GM18858 (cell line): ENCODE data around the gene LAMTOR2.
"Not testable (repeated sequence)": the region's sequence is repeated elsewhere in the genome, so short reads cannot be mapped to it uniquely, and the experiment has no call there.

ENCODE experiments used
- ATAC-seq: cut with Tn5 transposase; IDR thresholded peaks from one replicate; pipeline ENCODE4 v1.9.1; 2021; ENCODE audit not compliant: unreplicated experiment

Gene LAMTOR2

DNA sequence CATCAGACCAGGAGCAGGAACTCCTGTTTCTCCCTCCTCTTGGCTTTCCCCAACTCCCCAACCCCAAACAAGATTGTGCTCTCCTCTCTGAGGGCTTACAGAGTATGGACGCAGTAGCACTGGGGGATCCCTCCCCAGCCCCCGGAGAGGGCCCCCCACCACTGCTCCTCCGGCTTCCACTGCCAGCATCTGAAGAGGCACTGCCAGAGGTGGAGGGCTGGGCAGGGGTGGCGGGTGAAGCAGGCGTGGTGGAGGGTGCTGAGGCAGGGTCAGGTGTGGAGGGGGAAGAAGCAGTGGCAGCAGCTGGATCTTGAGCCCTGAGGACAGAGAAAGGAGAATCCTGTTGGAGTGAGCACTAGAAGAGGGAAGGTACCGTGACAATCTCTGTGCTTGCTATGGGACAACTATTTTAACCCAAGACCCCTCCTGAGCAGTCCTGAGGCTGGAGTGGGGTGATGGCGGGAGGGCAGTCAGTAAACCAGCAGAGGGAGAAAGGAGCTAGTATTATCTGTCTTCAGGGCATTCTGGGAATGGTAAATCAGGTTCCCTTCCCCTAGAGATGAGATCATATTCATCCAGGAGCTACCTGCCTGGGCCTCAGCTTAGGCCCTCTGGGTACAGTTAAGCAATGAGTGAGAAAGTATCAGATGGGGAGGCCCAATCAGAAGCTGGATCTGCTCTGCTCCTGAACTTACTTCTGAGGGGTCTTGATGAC lies 3.4 kb upstream of the LAMTOR2 start:
- ATAC-seq: no peak

DNA sequence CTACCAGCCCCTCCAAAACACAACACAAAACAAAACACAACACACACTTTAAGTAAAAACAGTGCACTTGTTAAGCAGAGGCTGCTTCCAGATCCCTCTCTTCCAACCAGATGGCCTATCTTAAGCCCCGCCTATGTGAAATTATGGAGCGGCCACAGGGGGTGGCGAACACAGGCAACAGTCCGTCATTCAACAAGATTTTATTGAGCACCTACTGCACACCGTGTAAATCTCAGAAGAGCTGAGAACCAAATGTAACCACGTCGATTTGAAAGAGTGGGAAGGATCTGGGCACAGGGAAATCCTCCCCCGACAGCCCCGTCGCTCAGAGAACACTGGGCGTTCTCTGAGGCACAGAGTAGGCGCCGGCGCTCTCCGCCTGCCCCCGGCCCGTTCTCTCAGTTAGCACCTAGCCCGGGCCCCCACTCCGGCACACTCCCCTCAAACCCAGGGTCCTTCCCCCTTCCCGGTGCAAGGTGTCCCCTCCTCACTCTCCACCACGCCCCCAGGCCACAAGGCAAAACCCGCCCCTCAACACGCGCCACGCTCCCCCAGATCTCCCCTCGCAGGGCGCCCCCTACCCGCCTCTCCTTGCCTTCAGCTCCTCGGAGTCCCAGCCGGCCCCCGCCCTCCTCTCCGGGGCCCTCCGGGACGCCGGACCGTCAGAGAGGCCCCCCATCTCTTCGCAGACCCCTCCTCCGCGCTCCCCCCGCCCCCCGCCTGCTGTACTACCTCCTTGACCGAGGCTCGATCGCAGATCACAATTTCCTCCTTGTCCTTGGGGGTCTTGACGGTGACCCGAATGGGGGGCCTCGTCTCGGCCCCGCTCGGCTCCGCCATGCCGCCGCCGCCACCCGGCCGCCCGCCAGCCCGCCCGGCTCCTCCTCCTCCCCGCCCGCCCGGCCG lies 1.5 kb upstream of the LAMTOR2 start:
- no peak for ATAC-seq

DNA sequence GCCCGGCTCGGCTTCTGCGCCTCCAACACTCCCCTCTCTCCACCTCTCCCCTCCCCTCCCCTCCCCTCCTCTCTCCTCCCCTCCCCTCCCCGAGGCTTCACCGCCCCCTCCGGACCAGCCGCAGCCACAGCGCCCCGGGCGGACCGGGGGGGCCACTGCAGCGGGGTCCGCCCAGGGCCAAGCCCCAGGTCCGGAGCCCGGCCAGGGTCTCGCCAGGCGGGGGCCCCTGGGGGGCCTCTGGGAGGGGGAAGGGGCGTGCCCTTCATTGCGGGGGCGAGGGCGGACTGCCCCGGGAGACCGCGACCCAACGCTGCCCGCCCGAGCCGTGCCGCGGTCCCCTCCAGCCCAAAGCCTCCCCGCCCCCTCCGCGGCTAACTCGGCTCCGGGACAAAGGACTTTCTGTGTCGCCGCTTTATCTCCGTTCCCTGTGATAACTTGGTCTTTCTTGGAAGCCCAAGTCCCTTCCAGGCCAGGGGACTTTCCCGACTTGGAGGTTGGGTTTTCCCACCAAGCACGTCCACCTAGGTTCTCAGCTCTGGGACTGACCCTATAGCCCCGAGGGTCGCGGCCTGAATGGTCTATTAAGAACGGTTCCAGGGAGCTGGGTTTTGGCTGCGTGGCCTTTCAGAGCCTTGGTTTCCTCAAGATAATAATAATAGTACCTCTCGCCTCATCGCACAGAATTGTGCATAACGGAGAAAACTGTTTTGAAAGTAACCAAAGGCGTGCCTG lies 648 bp upstream of the LAMTOR2 start, which contains the start of gene UBQLN4:
TSS of gene UBQLN4 (minus strand) at position 31 of the 732 bp plus-strand sequence. CDS start 97 bp downstream, outside the sequence.
- ATAC-seq: no peak

DNA sequence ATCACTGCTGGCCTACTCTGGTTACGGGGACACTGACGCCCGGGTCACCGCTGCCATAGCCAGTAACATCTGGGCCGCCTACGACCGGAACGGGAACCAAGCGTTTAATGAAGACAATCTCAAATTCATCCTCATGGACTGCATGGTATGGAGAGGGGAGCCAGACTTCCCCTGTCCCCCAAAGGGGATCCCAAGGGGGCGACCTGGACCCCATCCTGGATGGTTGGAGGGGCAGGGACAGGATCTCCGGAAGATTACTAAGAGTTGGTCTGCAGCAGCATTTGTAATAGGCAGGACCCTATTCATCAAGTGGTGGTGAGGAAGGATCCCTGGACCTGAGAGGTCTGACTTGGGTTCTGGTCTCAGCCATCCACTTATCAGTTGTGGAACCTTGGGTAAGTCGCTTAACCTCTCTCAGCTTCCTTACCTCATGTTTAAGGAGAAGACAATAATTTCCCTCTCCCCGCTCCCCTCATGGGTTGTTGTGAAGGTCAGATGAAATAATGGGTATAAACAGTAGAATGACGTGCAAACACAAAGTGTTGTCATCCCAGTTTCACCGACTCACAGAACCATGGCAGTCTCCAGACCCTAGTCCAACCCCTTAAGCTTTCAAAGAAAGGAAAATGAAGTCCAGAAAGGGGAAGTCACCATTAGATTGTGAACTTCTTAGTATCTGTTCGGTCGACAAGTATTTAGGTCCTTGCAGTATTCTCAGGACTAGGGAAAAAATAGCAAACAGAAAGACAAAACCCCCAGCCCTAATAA lies 883 bp downstream of the LAMTOR2 start:
- no peak for ATAC-seq

DNA sequence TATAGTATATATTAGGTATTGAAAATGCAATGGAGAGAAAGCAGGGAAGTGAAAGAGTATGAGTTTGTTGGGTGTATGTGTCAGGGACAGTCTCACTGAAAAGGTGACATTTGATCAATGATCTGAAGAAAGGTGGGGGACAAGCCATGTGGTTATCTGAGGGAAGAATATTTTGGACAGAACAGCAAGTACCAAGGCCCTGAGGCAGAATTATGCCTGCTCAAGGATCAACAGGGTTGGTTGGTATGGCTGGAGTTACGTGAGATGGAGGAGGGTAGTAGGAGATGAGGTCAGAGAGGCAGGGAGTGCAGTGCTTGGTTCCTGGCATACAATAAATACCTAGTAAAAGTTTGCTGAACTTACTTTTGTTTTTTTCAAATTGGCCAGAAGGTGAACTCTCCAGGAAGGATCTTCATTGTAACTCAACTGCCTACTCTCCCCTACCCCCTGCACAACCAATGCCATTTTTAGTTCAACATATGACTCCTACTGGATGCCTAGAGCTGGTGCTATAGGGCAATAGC lies 1.8 kb downstream of the LAMTOR2 start:
- no peak for ATAC-seq

GRCh38 chr1:156060937-156061636 lies 6.5 kb downstream of the LAMTOR2 start, which contains the start of gene RAB25:
RAB25 (plus strand) TSS chr1:156061160; CDS start chr1:156061401, 241 bp downstream.
- no peak for ATAC-seq

GRCh38 chr1:156062189-156062588 lies 7.6 kb downstream of the LAMTOR2 start:
- no peak for ATAC-seq

GRCh38 chr1:156063997-156064285 lies 9.4 kb downstream of the LAMTOR2 start:
- no peak for ATAC-seq

GRCh38 chr1:156064615-156065014 lies 10.0 kb downstream of the LAMTOR2 start:
- no peak for ATAC-seq

GRCh38 chr1:156065212-156065611 lies 10.6 kb downstream of the LAMTOR2 start:
- no peak for ATAC-seq

DNA sequence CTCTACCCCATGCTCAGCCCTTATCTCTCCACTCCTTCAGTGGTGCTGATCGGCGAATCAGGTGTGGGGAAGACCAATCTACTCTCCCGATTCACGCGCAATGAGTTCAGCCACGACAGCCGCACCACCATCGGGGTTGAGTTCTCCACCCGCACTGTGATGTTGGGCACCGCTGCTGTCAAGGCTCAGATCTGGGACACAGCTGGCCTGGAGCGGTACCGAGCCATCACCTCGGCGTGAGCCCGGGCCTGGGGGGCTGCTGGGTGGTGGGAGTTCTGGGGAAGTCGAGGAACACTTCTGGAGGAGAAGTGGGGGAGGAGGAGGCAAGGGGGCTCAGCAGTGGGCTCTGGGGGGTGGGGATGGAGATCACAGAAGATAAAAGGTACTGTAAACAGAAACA lies 11.3 kb downstream of the LAMTOR2 start:
- ATAC-seq: no peak

DNA sequence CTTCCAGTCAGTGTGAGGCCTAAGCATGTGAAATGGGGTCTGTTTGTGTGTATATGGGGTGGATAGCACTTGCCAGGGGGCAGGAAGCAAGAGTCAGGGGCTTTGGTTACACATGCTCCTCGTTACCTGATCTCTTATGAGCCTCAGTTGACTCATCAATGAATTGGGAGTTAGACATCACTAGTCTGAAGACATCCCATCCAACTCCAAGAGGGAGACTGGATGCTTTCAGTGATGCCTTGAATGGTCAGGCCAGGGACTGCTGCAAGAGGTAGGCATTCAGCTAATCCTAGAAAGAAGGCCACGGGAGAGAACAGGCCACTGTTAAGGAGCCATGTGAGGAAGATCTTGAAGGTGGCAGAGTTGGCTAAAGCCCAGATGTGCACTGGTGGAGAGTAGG lies 12.7 kb downstream of the LAMTOR2 start:
- no peak for ATAC-seq

DNA sequence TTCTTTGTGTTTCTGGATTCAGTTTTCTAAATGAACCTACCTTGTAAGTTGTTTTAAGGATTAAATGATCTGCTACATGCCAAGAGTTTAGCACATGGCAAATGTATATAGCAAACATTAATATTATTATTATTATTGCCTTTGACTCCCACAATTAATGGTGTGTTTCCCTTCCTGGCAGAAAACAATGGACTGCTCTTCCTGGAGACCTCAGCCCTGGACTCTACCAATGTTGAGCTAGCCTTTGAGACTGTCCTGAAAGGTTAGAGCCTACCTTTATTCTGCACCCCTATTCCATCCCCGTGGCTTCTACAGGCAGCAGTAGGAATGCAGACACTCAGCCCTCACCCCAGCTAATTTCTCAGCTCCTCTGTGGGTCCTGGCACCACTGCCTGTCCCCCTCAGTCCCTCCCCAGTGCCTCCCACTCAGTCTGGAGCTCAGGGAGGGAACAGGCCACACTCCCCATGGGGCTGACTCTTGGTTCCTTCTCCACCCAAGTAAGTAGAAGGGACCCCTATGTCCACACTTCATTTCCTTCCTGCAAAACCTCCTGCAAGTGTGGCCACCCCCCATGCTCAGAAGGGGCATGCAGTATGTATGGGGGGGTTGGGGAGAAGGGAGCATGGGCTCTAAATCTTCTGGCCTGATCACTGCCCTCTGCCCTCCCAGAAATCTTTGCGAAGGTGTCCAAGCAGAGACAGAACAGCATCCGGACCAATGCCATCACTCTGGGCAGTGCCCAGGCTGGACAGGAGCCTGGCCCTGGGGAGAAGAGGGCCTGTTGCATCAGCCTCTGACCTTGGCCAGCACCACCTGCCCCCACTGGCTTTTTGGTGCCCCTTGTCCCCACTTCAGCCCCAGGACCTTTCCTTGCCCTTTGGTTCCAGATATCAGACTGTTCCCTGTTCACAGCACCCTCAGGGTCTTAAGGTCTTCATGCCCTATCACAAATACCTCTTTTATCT lies 15.2 kb downstream of the LAMTOR2 start:
- no peak for ATAC-seq

GRCh38 chr1:156070548-156070947 lies 16.0 kb downstream of the LAMTOR2 start:
- no peak for ATAC-seq

GRCh38 chr1:156071332-156071816 lies 16.8 kb downstream of the LAMTOR2 start:
- not testable (repeated sequence) for ATAC-seq

DNA sequence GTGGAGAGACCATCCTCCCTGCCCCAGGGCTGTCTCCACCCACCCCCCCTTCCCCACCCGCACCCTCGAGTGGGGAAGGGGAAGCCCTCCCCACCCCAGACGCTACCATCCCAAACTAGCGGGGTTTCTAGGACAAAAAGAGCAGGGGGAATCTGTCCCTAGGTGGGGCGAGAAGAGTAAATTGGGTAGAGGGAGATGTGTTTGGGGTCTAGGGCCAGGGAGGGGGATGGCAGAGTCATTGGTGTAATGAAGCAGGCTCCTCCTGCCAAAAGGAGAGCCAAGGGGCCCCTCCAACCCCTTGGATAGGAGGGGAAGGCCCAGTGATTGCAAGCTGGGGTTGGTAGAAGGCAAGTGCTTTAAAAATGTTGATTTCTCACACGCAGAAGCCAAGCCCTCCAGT lies 17.7 kb downstream of the LAMTOR2 start:
- ATAC-seq: no peak

DNA sequence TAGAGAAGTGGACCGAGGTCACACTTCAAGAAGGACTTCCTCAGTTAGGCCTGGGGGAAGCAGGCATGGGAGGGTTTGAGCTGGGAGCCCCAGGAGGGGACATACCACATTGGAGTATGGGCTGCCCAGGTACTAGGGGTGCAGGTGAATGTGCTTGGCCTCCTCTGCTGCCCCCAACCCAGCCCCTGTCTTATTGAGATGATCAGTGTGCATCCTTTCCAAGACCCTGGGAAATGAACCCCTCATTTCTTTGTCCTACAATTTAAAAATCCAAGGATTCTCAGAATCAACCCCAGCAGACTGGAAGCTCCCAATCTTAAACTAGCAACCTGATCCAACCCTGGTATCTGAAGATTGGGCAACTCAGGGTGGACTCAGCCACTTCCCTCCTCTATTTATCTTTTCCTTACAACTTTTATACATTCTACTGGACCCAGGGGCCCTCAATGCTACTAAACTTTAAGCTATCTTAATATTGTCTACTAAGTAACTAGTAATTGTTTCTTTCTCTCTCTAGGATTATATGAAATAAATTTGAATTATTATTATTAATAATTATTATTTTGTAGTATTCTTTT lies 18.6 kb downstream of the LAMTOR2 start:
- ATAC-seq: no peak

- no peak for ATAC-seq
These were observed 19.2 kb downstream of the LAMTOR2 start for GRCh38 chr1:156073740-156074139.
